Measurements from ENCODE around the gene GJA1.

GRCh38 chr6:121403964-121404363 lies 31.5 kb upstream of the GJA1 start:
- TF ChIP-seq CTCF (IDR thresholded peaks at IDR 0.05) (no peak), POLR2A (IDR thresholded peaks at IDR 0.05) (no peak), EP300 (IDR thresholded peaks at IDR 0.05) (no peak)
